ENCODE data around the gene PDE8B.

The PDE8B gene

GRCh38 chr5:77231471-77232138 lies 21.1 kb downstream of the PDE8B start:
- DNase-seq (ENCODE audit: low spot score): no peak

DNA sequence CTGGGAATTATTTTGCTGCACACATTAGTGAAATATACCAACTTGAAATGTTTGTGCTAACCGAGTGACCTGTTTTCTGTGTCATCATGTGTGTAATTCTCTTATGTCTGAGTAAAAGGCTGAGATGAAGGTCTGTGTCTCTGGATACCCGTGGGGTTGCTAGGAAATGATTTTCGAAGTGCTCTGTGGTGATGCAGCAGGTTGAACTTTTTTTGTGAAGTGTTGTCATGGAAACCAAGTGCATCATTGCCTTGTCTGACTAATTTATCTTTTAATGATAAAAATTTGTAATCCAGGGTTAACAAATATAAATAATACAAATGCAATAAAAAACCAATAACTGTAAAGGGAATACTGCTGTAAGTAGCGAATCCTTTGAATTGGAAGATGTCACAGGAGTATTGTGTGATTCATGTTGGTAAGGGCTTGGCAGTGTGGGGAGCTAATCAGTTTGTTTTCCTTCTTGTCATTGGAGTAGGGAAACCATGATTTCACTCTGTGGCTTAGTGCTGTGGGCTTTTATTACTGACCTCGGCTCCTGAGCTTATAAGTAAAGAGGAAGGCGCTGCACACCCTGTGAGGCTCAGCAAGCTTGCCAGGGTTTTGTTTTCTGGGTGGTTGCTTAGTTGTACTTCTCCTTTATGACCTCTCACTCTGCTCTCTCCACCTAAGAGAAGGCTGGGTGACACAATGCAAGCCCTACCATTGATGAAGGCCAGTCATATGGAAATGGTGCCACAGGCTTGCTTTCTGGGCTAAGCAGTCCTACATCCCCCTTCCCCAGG lies 22.3 kb downstream of the PDE8B start:
- DNase-seq (ENCODE audit: low spot score): no peak

- DNase-seq (ENCODE audit: low spot score): peak; percentile 5
Observed at GRCh38 chr5:77235846-77236721, 25.6 kb downstream of the PDE8B start.

DNA sequence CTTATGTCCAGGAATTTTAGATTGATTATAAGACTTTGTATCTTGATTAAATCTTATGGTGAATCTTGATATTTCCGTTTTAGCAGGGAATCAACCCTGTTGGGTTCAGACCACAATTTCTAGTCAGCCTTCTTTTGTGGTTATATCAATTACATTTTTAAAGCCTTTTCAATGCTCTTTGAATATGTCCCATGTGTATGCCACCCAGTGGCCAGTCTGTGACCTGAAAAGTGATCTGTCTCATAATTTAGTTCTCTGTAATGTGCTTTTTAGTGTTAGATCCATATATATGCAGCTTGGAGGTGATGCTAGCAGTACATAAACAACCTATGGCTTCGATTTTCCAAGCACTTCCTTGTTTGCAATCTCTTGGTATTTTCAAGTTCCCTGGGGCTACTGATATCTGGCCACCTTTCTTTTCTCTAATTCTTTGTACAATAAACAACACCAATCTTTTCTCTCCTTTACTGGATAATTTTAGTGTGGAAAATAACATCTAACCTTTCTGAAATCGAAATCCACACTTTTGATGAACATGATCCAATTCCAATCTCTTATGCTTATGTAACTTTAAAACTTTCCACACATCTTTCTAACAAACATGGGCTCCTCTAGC lies 28.8 kb downstream of the PDE8B start:
- no peak for DNase-seq (ENCODE audit: low spot score)

DNA sequence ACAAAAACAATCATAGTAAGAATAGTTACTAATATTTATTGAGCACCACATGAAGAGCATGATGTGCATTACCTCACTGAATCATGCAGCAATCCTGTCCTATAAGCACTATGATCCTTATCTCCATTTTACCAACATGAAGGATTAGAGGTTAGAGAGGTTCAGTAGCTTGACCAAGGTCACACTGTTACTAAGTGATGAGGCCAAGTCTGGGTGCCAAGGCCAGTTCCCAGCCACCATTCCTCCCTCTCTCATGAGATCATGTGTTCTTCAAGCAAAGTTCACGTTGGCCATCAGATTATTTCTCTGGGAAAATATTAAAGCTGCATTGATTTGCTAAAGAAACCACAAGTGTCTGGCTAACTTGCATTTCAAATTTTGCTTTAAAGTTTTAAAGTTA lies 31.0 kb downstream of the PDE8B start:
- DNase-seq (ENCODE audit: low spot score): no peak

- no peak for DNase-seq (ENCODE audit: low spot score)
Observed at GRCh38 chr5:77249475-77249874, 39.0 kb downstream of the PDE8B start.

- DNase-seq (ENCODE audit: low spot score): no peak
Observed at GRCh38 chr5:77250021-77250420, 39.5 kb downstream of the PDE8B start.

DNA sequence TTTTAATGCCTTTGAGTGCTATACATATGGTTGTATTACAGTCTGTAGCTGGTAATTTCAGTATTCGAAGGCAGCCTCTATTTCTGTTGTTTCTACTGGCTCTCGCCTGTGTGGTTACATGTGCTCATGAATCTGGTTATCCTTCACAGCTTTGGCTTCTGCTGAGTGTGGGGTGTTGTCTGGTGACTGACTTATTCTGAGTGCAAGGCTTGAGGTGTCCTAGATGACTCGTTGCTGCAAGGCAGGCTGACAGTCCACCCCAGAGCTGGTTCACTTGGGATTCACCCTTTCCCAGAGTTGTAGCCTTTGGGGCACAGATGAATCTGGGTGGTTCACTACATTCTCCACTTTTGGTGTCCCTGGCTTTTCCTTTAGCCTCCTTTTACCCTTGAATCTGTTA lies 41.4 kb downstream of the PDE8B start:
- no peak for DNase-seq (ENCODE audit: low spot score)

DNA sequence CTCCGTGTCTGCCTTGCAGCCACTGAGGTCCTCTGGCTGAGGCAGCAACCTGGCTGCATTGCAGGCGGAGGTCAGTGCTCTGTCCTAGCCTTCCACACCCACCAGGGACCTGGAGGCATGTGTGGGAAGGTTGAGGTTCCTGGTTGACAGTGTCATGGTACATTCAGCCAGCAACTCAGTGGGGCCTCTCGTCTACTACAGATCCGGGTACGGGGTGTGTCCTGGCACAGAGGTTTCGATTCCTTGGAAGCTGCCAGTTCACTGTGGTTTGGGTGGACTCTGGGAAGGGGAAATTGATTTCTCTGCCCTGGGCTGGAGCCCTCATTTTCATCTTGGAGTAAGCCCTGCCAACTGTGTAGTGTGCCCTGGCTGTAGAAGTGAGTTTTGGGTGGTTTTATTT lies 45.1 kb downstream of the PDE8B start:
- DNase-seq (ENCODE audit: low spot score): no peak

DNA sequence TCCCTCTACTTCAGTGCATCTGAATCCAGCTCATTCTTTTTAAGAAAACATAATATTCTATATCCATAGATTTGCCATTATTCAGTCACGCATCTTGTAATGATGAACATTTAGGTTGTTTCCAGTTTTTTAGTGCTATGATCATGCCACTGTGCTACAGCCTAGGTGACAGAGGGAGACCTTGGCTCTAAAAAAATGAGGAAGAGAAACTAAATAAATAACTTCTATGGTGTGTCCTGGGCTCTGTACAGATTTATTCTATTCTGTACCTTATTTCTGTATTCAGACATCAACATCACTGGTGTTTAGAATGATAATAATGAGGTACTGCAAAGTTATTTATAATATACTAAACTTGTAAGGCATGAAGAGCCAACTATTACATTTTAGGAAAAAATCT lies 45.9 kb downstream of the PDE8B start:
- DNase-seq (ENCODE audit: low spot score): no peak

- no peak for DNase-seq (ENCODE audit: low spot score)
Observed at GRCh38 chr5:77258652-77259051, 48.2 kb downstream of the PDE8B start.

DNA sequence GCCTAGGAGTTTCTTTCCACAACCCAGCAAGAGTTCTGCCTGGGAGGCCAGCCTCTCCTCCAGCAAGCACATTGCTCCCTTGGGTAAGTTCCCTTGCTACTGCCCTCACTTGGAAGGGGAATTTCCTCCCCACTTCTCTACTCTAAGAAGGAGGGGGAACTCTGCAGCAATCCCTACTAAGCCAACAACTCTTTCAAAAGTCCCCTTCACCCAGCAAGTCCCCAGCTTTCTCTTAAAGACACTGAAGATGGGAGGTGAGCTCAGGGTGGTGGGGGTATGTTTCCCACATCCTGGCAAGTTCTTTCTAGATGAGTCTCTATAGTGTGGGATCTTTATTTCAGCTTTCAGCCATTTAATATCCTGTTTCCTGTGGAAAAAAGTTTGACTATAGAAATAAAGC lies 49.0 kb downstream of the PDE8B start:
- no peak for DNase-seq (ENCODE audit: low spot score)

GRCh38 chr5:77262697-77263096 lies 52.2 kb downstream of the PDE8B start:
- DNase-seq (ENCODE audit: low spot score): no peak

- DNase-seq (ENCODE audit: low spot score): no peak
Observed at GRCh38 chr5:77266291-77266690, 55.8 kb downstream of the PDE8B start.

DNA sequence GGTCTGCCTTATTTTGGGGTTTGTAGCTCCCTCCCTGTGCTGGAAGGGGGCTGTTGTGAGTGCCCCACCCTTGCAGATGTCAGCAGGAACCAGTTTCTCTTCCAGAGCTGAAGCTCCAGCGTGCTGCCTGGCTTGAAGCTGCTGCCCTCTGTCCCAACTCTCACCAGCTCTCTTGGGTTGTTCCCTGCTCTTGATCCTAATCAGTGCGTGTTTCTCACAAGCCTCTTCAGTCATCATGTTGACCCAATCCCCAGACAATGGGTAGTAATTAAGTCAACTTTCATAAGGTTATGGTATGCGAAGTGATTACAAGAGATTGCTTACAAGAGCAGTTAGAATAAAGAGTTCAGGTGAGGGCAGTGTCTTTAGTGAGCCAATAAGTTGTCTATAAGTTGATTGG lies 57.0 kb downstream of the PDE8B start:
- no peak for DNase-seq (ENCODE audit: low spot score)

- DNase-seq (ENCODE audit: low spot score): no peak
Observed at GRCh38 chr5:77272206-77272605, 61.7 kb downstream of the PDE8B start.

DNA sequence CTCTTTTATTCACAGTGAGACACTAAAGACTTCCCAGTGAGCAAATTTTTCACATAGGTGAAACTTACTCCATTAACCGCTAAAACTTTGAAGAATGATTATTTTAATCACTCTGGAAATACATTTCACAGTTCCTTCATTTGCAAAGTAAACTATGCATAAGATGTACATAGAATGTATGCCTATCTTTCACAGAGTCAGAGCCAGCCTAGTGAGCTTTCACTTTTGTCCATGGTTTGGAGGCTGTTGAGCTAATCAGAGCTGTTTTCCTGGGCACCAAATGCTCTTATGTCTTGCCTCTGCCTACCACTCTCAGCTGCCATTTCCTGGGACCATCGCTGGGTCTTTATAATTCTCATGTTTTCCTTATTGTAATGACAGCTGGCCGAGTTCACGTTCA lies 67.3 kb downstream of the PDE8B start:
- no peak for DNase-seq (ENCODE audit: low spot score)

DNA sequence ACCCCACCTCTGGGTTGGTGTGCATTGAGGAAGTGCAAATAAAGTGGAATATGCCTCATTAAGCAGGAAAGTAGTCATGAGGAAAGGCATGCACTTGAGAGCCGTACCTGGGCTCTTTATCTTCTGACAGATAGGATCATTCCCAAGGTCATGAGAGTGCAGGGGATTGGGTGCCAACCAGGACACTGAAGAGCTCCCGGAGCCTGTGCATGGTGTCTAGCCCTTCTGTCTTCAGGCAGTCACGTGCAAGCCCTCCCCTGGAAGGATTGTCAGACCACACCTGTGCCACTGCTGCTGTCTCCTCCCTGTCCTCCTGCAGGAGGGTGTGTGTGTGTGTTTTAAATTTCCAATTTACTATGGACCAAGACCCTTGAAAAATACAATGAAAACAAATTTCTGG lies 69.6 kb downstream of the PDE8B start:
- DNase-seq (ENCODE audit: low spot score): no peak

GRCh38 chr5:77281969-77282336 lies 71.5 kb downstream of the PDE8B start:
- DNase-seq (ENCODE audit: low spot score): no peak

- peak; percentile 16 for DNase-seq (ENCODE audit: low spot score)
Observed at GRCh38 chr5:77282337-77283027, 72.0 kb downstream of the PDE8B start.

DNA sequence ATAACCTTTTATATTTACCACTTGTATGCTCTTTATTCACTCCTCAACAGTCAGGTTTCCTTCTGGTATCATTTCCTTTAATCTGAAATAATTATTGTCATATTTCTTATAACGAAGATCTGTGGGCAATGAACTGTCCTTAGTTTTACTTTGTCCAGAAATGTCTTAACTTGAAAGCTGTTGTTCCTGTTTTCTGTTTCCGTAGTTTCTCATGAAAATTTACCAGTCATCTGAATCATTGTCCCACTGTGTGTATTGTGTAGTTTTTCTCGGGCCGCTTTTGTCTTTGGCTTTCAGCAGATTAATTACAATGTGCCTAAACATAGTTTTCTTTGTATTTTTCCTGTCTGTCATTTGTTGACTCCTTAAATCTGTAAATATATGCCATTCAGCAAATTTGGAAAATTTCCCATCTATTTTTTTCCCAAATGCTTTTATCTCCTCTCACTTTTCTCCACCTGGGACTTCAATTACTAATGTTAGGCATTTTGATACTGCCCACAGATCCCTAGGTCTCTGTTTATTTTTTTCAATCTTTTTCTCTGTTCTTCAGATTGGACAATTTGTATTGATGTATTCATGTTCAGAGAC lies 74.9 kb downstream of the PDE8B start:
- DNase-seq (ENCODE audit: low spot score): no peak
